ENCODE measurements around the gene GLB1L2.

The GLB1L2 gene

DNA sequence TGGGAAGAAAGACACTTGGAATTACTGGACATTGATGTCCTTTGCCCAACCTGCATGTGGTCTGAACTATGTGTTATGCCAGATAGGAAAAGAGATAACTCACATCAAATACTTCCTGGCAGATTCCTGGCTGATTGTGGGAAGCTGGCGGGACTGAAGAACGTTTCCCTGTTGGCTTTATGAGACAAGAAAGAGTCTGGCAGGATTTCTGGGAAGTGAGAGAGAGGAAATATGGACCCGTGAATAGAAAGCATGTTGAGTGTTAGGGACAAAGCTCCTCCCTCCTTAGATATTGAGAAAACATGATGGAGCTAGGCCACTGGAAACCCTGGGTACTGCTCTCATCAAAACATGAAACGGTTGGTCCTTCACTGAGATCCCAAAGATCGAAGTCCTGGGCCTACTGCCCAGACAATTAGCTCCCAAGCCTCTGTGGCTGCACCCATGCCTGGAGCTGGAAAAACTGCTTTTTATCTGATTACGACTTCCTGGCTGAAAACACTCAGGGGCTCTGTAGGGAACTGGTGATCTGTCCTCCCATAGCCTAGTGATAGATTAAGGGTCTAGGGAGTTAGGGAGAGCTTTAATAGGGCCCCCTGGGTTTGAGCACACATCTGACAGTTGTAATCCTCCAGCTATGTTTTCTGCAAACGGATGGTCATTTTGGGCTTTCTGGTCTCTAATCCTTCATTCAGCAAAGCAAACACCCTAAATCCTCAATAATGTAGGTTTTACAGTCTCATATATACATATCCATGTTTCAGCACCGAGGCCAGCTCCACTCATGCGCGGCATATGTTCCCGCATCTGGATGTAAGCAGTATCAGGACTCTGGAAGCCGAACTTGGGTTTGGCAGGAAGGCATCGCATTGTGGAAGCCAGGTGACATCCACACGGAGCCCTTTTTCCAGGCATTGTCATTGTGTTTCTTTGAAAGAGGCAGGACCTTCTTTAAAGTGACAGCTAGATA lies 86.4 kb downstream of the GLB1L2 start:
- Histone ChIP-seq H3K9me2 (ENCODE audit: low read depth, low read length) (no peaks in the 10 kb centered on the region), H3K79me2 (ENCODE audit: insufficient read depth, low read length) (no peaks in the 10 kb centered on the region), H4K20me1 (ENCODE audit: insufficient read depth, low read length) (no peaks in the 10 kb centered on the region), H3K4me1 (ENCODE audit: insufficient read depth, low read length, severe bottlenecking) (no peaks in the 10 kb centered on the region), H3K27ac (ENCODE audit: low read depth, low read length, poor library complexity, severe bottlenecking) (no peak overlapping the region), H3K36me3 (ENCODE audit: insufficient read depth, low read length) (no peaks in the 10 kb centered on the region), H3F3A (ENCODE audit: insufficient read depth, low read length) (no peaks in the 10 kb centered on the region), H3K9me3 (ENCODE audit: low read length) (no peaks in the 10 kb centered on the region), H2AFZ (ENCODE audit: low read length) (no peak overlapping the region), H3K4me2 (ENCODE audit: low read length) (no peak overlapping the region), H3K27me3 (ENCODE audit: insufficient read depth, low read length) (0 out of 2 replicates have a peak, but pooled peaks cover 3% of the 10 kb centered on the region), H3K4me3 (ENCODE audit: low read depth, low read length, poor library complexity, severe bottlenecking) (no peak overlapping the region), H3K9ac (ENCODE audit: low read length) (no peak overlapping the region)
- TF ChIP-seq EZH2 (IDR thresholded peaks at IDR 0.05; ENCODE audit: borderline replicate concordance, low read length): no peak
- TF ChIP-seq, protein P1, sequence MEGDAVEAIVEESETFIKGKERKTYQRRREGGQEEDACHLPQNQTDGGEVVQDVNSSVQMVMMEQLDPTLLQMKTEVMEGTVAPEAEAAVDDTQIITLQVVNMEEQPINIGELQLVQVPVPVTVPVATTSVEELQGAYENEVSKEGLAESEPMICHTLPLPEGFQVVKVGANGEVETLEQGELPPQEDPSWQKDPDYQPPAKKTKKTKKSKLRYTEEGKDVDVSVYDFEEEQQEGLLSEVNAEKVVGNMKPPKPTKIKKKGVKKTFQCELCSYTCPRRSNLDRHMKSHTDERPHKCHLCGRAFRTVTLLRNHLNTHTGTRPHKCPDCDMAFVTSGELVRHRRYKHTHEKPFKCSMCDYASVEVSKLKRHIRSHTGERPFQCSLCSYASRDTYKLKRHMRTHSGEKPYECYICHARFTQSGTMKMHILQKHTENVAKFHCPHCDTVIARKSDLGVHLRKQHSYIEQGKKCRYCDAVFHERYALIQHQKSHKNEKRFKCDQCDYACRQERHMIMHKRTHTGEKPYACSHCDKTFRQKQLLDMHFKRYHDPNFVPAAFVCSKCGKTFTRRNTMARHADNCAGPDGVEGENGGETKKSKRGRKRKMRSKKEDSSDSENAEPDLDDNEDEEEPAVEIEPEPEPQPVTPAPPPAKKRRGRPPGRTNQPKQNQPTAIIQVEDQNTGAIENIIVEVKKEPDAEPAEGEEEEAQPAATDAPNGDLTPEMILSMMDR (IDR thresholded peaks at IDR 0.05; ENCODE audit: low read length): no peak

DNA sequence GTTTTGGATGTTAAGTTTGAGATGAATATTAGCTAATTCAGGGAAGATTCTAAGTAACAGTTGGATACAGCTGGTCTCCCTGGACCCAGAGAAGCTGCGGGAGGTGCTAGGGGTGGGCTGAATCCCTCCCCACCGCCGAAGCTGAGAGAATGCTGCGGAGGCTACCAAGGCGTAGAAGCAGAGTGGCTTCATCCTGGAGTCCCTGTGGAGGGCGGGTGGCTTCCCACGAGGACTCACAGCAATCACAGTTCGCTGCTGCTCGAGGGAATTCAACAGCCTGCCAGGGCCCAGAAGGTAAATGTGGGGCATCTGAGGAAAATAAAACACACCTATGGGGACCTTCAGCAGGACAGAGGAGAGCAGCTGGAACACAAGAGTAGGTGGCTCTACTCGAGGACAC lies 91.3 kb downstream of the GLB1L2 start:
- Histone ChIP-seq H3K9ac (ENCODE audit: low read length) (no peak overlapping the region), H3K9me2 (ENCODE audit: low read depth, low read length) (no peaks in the 10 kb centered on the region), H3K79me2 (ENCODE audit: insufficient read depth, low read length) (no peaks in the 10 kb centered on the region), H3K4me3 (ENCODE audit: low read depth, low read length, poor library complexity, severe bottlenecking) (no peak overlapping the region), H3K36me3 (ENCODE audit: insufficient read depth, low read length) (no peaks in the 10 kb centered on the region), H3K4me1 (ENCODE audit: insufficient read depth, low read length, severe bottlenecking) (no peaks in the 10 kb centered on the region), H3K27ac (ENCODE audit: low read depth, low read length, poor library complexity, severe bottlenecking) (no peak overlapping the region), H3F3A (ENCODE audit: insufficient read depth, low read length) (no peaks in the 10 kb centered on the region), H2AFZ (ENCODE audit: low read length) (no peak overlapping the region), H3K9me3 (ENCODE audit: low read length) (no peaks in the 10 kb centered on the region), H3K27me3 (ENCODE audit: insufficient read depth, low read length) (no peaks in the 10 kb centered on the region), H3K4me2 (ENCODE audit: low read length) (no peak overlapping the region), H4K20me1 (ENCODE audit: insufficient read depth, low read length) (no peaks in the 10 kb centered on the region)
- TF ChIP-seq, protein P1 (IDR thresholded peaks at IDR 0.05; ENCODE audit: low read length): no peak
- no peak for TF ChIP-seq EZH2 (IDR thresholded peaks at IDR 0.05; ENCODE audit: borderline replicate concordance, low read length)

DNA sequence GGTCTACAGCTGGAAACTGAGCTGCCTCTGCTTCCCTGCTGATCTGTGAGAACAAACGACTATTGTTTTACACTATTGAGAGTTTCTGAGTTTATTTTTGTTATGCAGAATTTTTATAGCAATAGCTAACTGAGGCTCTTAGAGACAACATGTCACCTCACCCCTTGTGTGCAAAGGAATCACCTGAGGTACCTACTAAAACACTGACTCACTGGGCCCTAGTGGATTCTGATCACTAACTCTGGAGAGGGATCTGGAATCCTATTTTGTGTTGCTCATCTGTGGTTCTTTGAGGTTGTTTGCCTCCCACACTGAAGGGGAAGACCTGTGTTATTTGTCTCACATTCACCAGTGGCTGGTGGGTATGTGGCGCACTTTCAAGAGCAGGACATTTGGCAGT lies 93.6 kb downstream of the GLB1L2 start:
- Histone ChIP-seq H2AFZ (ENCODE audit: low read length) (no peak overlapping the region), H3K4me2 (ENCODE audit: low read length) (no peak overlapping the region), H3K4me3 (ENCODE audit: low read depth, low read length, poor library complexity, severe bottlenecking) (no peak overlapping the region), H3K27me3 (ENCODE audit: insufficient read depth, low read length) (no peaks in the 10 kb centered on the region), H3K79me2 (ENCODE audit: insufficient read depth, low read length) (no peaks in the 10 kb centered on the region), H4K20me1 (ENCODE audit: insufficient read depth, low read length) (no peaks in the 10 kb centered on the region), H3K9me2 (ENCODE audit: low read depth, low read length) (no peaks in the 10 kb centered on the region), H3K36me3 (ENCODE audit: insufficient read depth, low read length) (no peaks in the 10 kb centered on the region), H3K4me1 (ENCODE audit: insufficient read depth, low read length, severe bottlenecking) (no peaks in the 10 kb centered on the region), H3K9ac (ENCODE audit: low read length) (no peak overlapping the region), H3K9me3 (ENCODE audit: low read length) (no peaks in the 10 kb centered on the region), H3F3A (ENCODE audit: insufficient read depth, low read length) (no peaks in the 10 kb centered on the region), H3K27ac (ENCODE audit: low read depth, low read length, poor library complexity, severe bottlenecking) (no peak overlapping the region)
- no peak for TF ChIP-seq EZH2 (IDR thresholded peaks at IDR 0.05; ENCODE audit: borderline replicate concordance, low read length)
- TF ChIP-seq, protein P1 (IDR thresholded peaks at IDR 0.05; ENCODE audit: low read length): no peak
